COLO668 (cell line): ENCODE data around the gene WWC1.

ENCODE experiments used
- DNase-seq: peaks from one replicate; lab custom pipeline; 2025; ENCODE audit not compliant: unreplicated experiment; lab: John Stamatoyannopoulos, UW

Gene WWC1

GRCh38 chr5:168360521-168361285 lies 69.3 kb downstream of the WWC1 start:
- DNase-seq = no peak

GRCh38 chr5:168362097-168362885 lies 70.8 kb downstream of the WWC1 start:
- DNase-seq = peak; percentile 21

GRCh38 chr5:168364151-168364661 lies 72.8 kb downstream of the WWC1 start:
- no peak for DNase-seq

GRCh38 chr5:168364750-168365550 lies 73.5 kb downstream of the WWC1 start:
- no peak for DNase-seq

GRCh38 chr5:168365581-168366081 lies 74.2 kb downstream of the WWC1 start:
- peak; percentile 35 for DNase-seq

- DNase-seq = no peak
Observed at GRCh38 chr5:168366116-168366515, 74.7 kb downstream of the WWC1 start.

GRCh38 chr5:168368854-168369253 lies 77.4 kb downstream of the WWC1 start:
- DNase-seq = no peak

- no peak for DNase-seq
Observed at GRCh38 chr5:168370831-168371230, 79.4 kb downstream of the WWC1 start.

- no peak for DNase-seq
Observed at GRCh38 chr5:168372356-168372946, 81.0 kb downstream of the WWC1 start.

GRCh38 chr5:168374532-168374931 lies 83.1 kb downstream of the WWC1 start:
- no peak for DNase-seq

GRCh38 chr5:168375214-168375613 lies 83.8 kb downstream of the WWC1 start:
- DNase-seq = no peak

GRCh38 chr5:168377525-168377924 lies 86.1 kb downstream of the WWC1 start:
- DNase-seq = no peak

GRCh38 chr5:168378741-168379140 lies 87.3 kb downstream of the WWC1 start:
- no peak for DNase-seq

GRCh38 chr5:168382421-168382820 lies 91.0 kb downstream of the WWC1 start:
- DNase-seq = no peak

- no peak for DNase-seq
Observed at GRCh38 chr5:168390491-168390890, 99.0 kb downstream of the WWC1 start.

- no peak for DNase-seq
Observed at GRCh38 chr5:168393773-168394172, 102.3 kb downstream of the WWC1 start.

GRCh38 chr5:168400429-168401220 lies 109.2 kb downstream of the WWC1 start:
- DNase-seq = no peak

- DNase-seq = no peak
Observed at GRCh38 chr5:168401226-168401625, 109.8 kb downstream of the WWC1 start.

GRCh38 chr5:168401880-168402279 lies 110.4 kb downstream of the WWC1 start:
- DNase-seq = no peak

GRCh38 chr5:168404365-168404764 lies 112.9 kb downstream of the WWC1 start:
- DNase-seq = no peak
